GM12873 (cell line): ENCODE data around the gene ERCC1.

ENCODE experiments used
- CTCF ChIP-seq: IDR thresholded peaks from 2 replicates; pipeline ENCODE4 v1.5.1; 2012; ENCODE audit warnings: low read depth, mild to moderate bottlenecking, moderate library complexity, low read length, control low read depth; ENCODE audit not compliant: insufficient read depth; ENCODE audit errors: missing control alignments

The ERCC1 gene

GRCh38 chr19:45423589-45424190 lies at the start of gene ERCC1:
TSS of gene ERCC1 (minus strand) at chr19:45423917. CDS start at chr19:45423374, 543 bp downstream.
- no peak for TF ChIP-seq CTCF

- TF ChIP-seq CTCF = no peak
Observed at GRCh38 chr19:45473367-45473681, 49.6 kb upstream of the ERCC1 start.

- no peak for TF ChIP-seq CTCF
Observed at GRCh38 chr19:45472563-45473366, 49.0 kb upstream of the ERCC1 start.

GRCh38 chr19:45471931-45472562 lies 48.3 kb upstream of the ERCC1 start:
- no peak for TF ChIP-seq CTCF

- TF ChIP-seq CTCF = no peak
Observed at GRCh38 chr19:45471111-45471930, 47.6 kb upstream of the ERCC1 start.

- no peak for TF ChIP-seq CTCF
Observed at GRCh38 chr19:45470762-45471081, 47.0 kb upstream of the ERCC1 start.

- no peak for TF ChIP-seq CTCF
Observed at GRCh38 chr19:45469945-45470761, 46.4 kb upstream of the ERCC1 start.
